Activated CD8-positive, alpha-beta T cell treated with anti-CD3 and anti-CD28 coated beads, Interleukin-2, amount 10 ng/mL, durations not matched to agents 7 days and 5 days (primary cell): ENCODE measurements around the gene STS. TPM values are rescaled to one million over a fixed set of nuclear protein-coding genes. Genes with fewer than 3 reads are reported as not detected.
A peak's percentile ranks its signal among the peaks of the same experiment; 100 is the strongest.

Experiments used
- ATAC-seq: fragments of 150-1000 bp; cut with Tn5 transposase; one replicate; pipeline ENCODE4 v1.10.0; 2021; ENCODE audit warnings: moderate library complexity
- CTCF ChIA-PET: fragments of 350-600 bp; sonication (Branson Sonifier 250); formaldehyde crosslinking; loops from one replicate; lab custom pipeline; 2021; ENCODE audit warnings: antibody characterized with exemption; lab: Charles Lee
- POLR2A ChIA-PET: fragments of 350-600 bp; sonication (Branson Sonifier 250); formaldehyde crosslinking; loops from one replicate; lab custom pipeline; 2021; ENCODE audit warnings: antibody characterized with exemption; lab: Charles Lee
- DNase-seq: peaks from one replicate; pipeline ENCODE4 v3.0.0-alpha.2; 2020
- H3K27ac Mint-ChIP-seq: one replicate; pipeline ENCODE4 v1.8.0; 2021; ENCODE audit warnings: mild to moderate bottlenecking, mixed read lengths
- H3K27me3 Mint-ChIP-seq: one replicate; pipeline ENCODE4 v1.8.0; 2021; ENCODE audit warnings: low read depth, mixed read lengths
- H3K36me3 Mint-ChIP-seq: one replicate; pipeline ENCODE4 v1.8.0; 2021; ENCODE audit warnings: low read depth, mixed read lengths
- H3K4me1 Mint-ChIP-seq: one replicate; pipeline ENCODE4 v1.8.0; 2021; ENCODE audit warnings: low read depth, mixed read lengths
- H3K4me3 Mint-ChIP-seq: one replicate; pipeline ENCODE4 v1.8.0; 2021; ENCODE audit warnings: mild to moderate bottlenecking, mixed read lengths
- H3K9me3 Mint-ChIP-seq: one replicate; pipeline ENCODE4 v1.8.0; 2022; ENCODE audit warnings: mixed read lengths; ENCODE audit not compliant: insufficient read depth
- total RNA-seq, 2 experiments: library from RNA; stranded (reverse); gene quantifications; one replicate each; pipeline ENCODE4 v1.2.3, GENCODE V29; 2021

Gene STS
- total RNA-seq, 2 experiments from 2014 or later: 2.1 to 2.3 TPM

DNA sequence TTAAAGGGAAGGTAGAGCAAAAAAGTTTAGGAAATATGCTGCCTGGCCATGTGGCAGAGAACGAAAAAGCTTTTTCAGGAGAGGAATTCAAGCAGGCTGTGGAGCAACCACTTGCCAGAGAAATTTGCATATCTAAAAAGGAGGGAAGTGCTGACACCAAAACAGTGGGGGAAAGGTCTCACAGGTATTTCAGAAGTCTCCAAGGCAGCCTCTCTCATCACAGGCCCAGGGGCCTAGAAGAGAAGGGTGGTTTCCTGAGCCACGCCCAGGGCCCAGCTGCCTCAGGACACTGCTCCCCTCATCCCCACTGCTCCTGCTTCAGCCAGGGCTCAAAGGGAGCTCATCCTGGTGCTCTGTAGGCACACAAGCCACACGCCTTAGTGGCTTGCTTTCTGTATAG is 29.9 kb upstream of the STS start:
- POLR2A ChIA-PET: no interaction called here
- CTCF ChIA-PET: no interaction called here
- no peaks in the 10 kb centered on the region for H3K9me3 Mint-ChIP-seq

DNA sequence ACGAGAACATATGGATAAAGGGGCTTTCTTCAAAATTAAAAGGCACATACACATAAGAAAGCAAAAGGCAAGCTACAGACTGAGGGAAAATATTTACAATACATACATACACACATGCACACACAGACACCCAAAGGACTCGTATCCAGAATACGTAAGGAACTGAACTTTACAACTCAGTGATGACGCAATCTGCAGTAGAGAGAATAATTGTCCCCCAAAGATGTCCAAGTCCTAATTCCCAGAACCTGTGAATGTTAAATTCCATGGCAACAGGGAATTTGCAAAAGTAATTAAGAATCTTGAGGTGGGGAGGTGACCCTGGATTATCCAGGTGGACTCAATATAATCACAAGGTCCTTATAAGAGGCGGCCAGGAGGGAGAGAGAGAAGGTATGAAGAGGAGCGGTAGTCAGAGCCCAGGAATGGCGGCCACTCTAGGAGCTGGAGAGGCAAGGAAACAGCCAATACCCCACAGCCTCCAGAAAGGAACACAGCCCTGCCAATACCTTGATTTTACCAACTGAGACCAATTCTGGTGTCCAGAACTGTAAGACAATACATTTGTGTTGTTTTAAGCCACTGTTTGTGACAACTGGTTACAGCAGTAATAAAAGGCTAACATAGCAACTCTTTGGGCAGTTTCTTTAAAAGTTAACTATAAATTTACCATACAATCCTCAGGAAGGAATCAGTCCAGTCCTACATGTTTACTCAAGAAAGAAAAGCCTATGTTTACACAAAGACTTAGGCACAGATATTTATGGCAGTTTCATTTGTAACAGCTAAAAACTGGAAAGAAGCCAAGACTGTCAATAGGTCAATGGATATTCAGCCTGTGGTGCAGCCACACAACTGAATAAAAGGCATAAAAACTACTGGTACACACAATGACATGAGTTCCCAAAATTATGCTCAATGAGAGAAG is 27.3 kb upstream of the STS start:
- Mint-ChIP-seq H3K27me3 (no peaks in the 10 kb centered on the region), H3K36me3 (peaks cover 10% of the 10 kb centered on the region), H3K4me1 (peaks cover 18% of the 10 kb centered on the region), H3K9me3 (no peaks in the 10 kb centered on the region), H3K4me3 (no peak overlapping the region), H3K27ac (no peak overlapping the region)
- no peak for DNase-seq
- ChIA-PET POLR2A (no interaction called here), CTCF (no interaction called here)
- ATAC-seq: no peak

More for the DNA sequence above, 29.9 kb upstream of the STS start:
- H3K4me3 Mint-ChIP-seq: no peak overlapping the region
- peaks cover 18% of the 10 kb centered on the region for H3K4me1 Mint-ChIP-seq
- H3K27ac Mint-ChIP-seq: no peak overlapping the region
- DNase-seq: no peak
- no peak for ATAC-seq
- H3K27me3 Mint-ChIP-seq: no peaks in the 10 kb centered on the region
- H3K36me3 Mint-ChIP-seq: peaks cover 18% of the 10 kb centered on the region

DNA sequence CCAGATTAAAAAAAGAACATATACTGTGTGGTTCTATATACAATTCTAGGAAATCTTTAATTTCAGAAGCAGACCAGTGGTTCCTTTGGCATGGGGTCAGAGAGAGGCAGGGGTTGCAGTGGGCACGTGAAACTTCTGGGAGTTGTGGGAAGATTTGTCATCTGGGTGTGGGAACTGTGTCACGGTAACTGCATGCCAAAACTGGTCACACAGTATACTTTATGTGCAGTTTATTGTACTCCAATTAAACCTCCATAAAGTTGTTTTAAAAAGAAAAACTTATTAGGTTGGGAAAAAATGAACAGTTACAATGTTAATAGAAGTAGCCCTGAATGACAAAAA is 26.7 kb upstream of the STS start:
- DNase-seq (no peak), ATAC-seq (no peak)
- H3K36me3 Mint-ChIP-seq: peaks cover 12% of the 10 kb centered on the region
- H3K4me1 Mint-ChIP-seq: peaks cover 18% of the 10 kb centered on the region
- no peaks in the 10 kb centered on the region for H3K27me3 Mint-ChIP-seq
- ChIA-PET POLR2A (no interaction called here), CTCF (no interaction called here)
- H3K9me3 Mint-ChIP-seq: no peaks in the 10 kb centered on the region
- no peak overlapping the region for H3K27ac Mint-ChIP-seq
- no peak overlapping the region for H3K4me3 Mint-ChIP-seq

- Mint-ChIP-seq H3K27ac (no peak overlapping the region), H3K27me3 (no peaks in the 10 kb centered on the region), H3K36me3 (peaks cover 11% of the 10 kb centered on the region), H3K9me3 (no peaks in the 10 kb centered on the region), H3K4me1 (peaks cover 5% of the 10 kb centered on the region), H3K4me3 (no peak overlapping the region)
- POLR2A ChIA-PET: no interaction called here
- CTCF ChIA-PET: no interaction called here
- ATAC-seq: no peak
- DNase-seq: no peak
These were observed 20.5 kb upstream of the STS start for GRCh38 chrX:7127056-7127455.

DNA sequence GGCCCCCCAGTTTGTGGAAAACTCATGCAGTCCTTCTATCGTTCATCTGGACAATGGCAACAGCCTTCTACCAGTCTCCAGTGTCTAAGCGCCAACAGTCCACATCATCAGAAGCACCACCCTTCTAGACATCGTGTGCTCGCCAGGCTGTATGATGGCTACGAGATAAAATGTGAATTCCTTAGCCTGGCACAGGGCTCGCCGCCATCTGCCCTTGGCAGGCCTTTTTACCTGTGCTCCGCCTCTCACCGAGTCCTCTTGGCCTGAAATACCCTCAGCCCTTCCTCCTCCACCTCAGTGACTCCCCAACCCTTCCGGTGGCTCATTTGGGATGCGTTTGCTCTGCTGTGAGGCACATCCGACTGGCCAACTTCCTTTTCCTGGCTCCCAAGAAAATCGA is 15.9 kb upstream of the STS start:
- H3K4me3 Mint-ChIP-seq: no peak overlapping the region
- no peak overlapping the region for H3K27ac Mint-ChIP-seq
- DNase-seq (no peak), ATAC-seq (no peak)
- H3K27me3 Mint-ChIP-seq: no peaks in the 10 kb centered on the region
- POLR2A ChIA-PET: no interaction called here
- CTCF ChIA-PET: interaction anchor here (1.5 kb wide), 1 partner anchor 793 kb away, joined by 3 read pairs; no protein-coding TSS in a partner anchor
- no peaks in the 10 kb centered on the region for H3K9me3 Mint-ChIP-seq
- no peaks in the 10 kb centered on the region for H3K36me3 Mint-ChIP-seq
- H3K4me1 Mint-ChIP-seq: peaks cover 22% of the 10 kb centered on the region

- no peaks in the 10 kb centered on the region for H3K36me3 Mint-ChIP-seq
- ChIA-PET POLR2A (no interaction called here), CTCF (interaction anchor here (1.0 to 1.5 kb wide), 2 partner anchors 9 to 793 kb away, joined by 3 to 4 read pairs; no protein-coding TSS in a partner anchor)
- DNase-seq (peak; percentile 35), ATAC-seq (peak; percentile 79)
- no peaks in the 10 kb centered on the region for H3K9me3 Mint-ChIP-seq
- no peaks in the 10 kb centered on the region for H3K27me3 Mint-ChIP-seq
- H3K4me3 Mint-ChIP-seq: no peak overlapping the region
- H3K27ac Mint-ChIP-seq: peak overlapping the region; percentile 86
- peaks cover 22% of the 10 kb centered on the region for H3K4me1 Mint-ChIP-seq
These were observed 15.0 kb upstream of the STS start for GRCh38 chrX:7132335-7133049.

DNA sequence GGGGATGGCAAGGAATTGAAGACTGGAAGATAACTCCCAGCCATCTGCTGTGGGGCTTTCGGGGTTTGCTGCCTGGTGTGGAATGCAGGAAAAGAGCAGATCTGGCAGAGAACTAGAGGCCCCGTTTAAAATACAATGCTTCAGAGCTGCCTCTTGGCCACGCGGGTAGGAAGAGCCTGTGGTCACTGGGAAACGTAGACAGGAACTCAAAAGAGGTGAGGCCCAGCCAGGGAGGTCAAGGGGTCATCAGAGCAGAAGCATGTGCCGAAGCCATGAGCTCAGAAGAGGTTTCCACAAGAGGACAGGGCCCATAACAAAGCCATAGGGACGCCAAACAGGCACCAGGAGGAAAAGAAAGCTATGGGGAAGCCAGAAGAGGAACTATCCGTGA is 14.5 kb upstream of the STS start:
- H3K9me3 Mint-ChIP-seq: no peaks in the 10 kb centered on the region
- CTCF ChIA-PET: interaction anchor here (1.0 to 1.5 kb wide), 2 partner anchors 9 to 792 kb away, joined by 3 to 4 read pairs; no protein-coding TSS in a partner anchor
- H3K36me3 Mint-ChIP-seq: no peaks in the 10 kb centered on the region
- no peak overlapping the region for H3K4me3 Mint-ChIP-seq
- peak overlapping the region; percentile 86 for H3K27ac Mint-ChIP-seq
- no peaks in the 10 kb centered on the region for H3K27me3 Mint-ChIP-seq
- peaks cover 22% of the 10 kb centered on the region for H3K4me1 Mint-ChIP-seq
- DNase-seq (no peak), ATAC-seq (peak; percentile 19)
- POLR2A ChIA-PET: no interaction called here

DNA sequence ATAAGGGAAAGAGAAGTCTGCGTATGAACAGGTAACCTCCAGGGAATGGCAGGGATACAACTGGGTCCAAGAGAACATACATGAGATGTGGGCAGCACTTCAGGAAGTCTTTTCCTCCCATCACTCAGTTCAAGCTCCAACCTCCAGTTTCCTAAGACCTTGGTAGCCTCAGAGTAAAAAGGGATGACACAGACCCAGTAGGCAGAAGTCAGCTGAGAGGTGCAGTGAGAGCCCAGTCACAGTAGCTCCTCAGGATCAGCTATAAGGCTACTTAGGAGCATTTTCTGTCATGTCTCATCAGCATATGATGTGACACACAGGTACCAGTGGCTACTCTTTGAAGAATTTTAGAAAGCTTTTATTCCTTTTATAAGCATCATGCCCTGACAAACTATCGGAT is 12.5 kb upstream of the STS start:
- Mint-ChIP-seq H3K27me3 (no peaks in the 10 kb centered on the region), H3K9me3 (no peaks in the 10 kb centered on the region), H3K36me3 (peaks cover 3% of the 10 kb centered on the region), H3K4me1 (peaks cover 22% of the 10 kb centered on the region), H3K27ac (no peak overlapping the region), H3K4me3 (no peak overlapping the region)
- DNase-seq (no peak), ATAC-seq (no peak)
- ChIA-PET POLR2A (interaction anchor here (0.6 to 1.0 kb wide), 2 partner anchors 10 to 14 kb away, joined by 3 to 4 read pairs; no protein-coding TSS in a partner anchor), CTCF (no interaction called here)

DNA sequence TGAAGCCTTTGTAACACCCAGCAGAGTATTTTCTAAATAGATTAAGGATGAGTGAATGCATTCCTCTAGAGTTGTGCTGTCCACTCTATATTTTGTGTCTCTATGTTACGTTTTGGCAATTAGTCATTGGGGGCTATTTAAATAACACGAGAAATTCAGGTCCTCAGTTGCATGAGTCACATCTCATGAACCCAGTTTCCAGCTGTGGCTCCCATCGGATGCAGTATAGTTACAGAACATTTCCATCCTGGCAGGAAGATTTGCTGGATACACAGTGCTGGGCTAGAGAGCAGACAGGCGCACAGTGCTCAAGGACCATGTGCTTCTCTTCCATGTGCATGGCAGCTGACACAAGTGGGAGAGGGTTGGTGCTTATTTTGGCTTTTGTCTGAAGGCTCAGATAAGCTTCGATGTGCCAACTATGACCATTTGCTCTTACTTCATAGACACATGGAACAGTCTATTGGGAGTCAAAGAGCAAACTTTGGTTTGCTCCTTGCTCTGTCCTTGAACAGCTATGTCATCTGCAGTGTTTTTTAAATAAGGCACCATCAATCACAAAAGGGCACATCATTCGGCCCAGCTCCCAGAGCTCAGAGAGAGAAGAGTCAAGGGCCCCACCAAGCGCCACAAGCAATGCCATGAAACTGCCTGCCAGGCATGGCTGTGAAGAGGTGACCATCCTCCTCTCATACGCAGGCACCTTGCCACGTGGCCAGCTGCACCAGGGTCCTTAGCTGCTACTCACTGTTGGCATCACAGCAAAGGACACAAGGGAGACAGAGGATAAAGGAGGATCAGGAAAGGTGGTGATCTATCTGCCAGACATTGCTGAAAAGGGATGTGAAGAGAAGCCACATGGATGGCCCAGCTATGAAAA is 8.1 kb upstream of the STS start:
- Mint-ChIP-seq H3K27me3 (no peaks in the 10 kb centered on the region), H3K9me3 (no peaks in the 10 kb centered on the region), H3K4me3 (no peak overlapping the region), H3K36me3 (peaks cover 9% of the 10 kb centered on the region), H3K4me1 (peaks cover 7% of the 10 kb centered on the region), H3K27ac (no peak overlapping the region)
- DNase-seq: no peak
- ChIA-PET CTCF (no interaction called here), POLR2A (no interaction called here)
- no peak for ATAC-seq

DNA sequence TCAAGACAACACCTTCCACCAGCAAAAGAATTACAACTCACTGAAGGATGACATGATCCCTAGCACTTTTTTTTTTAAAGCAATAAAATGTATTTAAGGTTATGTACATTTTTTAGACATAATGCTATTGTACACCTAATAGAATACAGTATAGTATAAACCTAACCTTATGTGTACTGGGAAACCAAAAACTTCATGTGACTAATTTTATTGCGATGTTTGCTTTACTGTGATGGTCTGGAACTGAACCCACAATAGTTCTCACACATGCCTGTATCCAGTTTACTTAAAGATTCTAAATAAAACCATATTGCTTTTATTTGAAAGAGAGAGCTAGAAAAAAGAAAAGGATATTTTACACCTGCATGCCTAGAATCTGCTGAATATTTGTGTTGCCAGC is 4.4 kb upstream of the STS start:
- DNase-seq: no peak
- H3K27ac Mint-ChIP-seq: no peak overlapping the region
- peaks cover 20% of the 10 kb centered on the region for H3K4me1 Mint-ChIP-seq
- peaks cover 9% of the 10 kb centered on the region for H3K36me3 Mint-ChIP-seq
- ChIA-PET POLR2A (no interaction called here), CTCF (no interaction called here)
- no peak for ATAC-seq
- H3K27me3 Mint-ChIP-seq: no peaks in the 10 kb centered on the region
- no peak overlapping the region for H3K4me3 Mint-ChIP-seq
- H3K9me3 Mint-ChIP-seq: no peaks in the 10 kb centered on the region

DNA sequence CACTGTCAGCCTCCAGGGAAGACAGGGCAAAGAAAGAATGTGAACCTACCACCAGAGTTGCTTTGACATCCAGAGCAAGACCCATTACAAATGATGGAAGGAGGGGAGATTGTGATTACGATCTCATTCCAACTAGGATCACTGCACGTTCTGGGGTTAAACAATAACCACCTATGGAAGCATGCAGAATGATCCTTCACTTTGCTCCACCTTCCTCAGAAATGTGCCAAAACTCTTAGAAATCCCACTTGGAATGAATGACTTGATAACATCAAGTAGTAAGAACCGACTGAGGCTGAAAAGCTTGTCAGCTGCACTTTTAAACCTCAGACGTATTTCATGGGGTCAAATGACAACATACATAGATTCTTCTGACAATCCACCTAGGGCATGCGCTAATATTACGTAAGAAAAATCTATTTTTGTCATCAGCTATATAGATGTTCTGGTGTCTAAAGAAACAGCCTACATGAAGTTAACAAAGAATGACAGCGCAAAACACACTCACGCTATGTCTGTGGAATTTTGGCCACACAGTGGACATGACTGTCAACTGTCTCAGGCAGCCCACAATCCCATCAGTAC is 3.5 kb upstream of the STS start:
- Mint-ChIP-seq H3K9me3 (no peaks in the 10 kb centered on the region), H3K36me3 (peaks cover 7% of the 10 kb centered on the region), H3K4me3 (no peak overlapping the region), H3K4me1 (peaks cover 23% of the 10 kb centered on the region), H3K27me3 (no peaks in the 10 kb centered on the region), H3K27ac (no peak overlapping the region)
- POLR2A ChIA-PET: interaction anchor here (1.2 kb wide), 1 partner anchor 9 kb away, joined by 3 read pairs; no protein-coding TSS in a partner anchor
- ATAC-seq (no peak), DNase-seq (no peak)
- CTCF ChIA-PET: no interaction called here
